NCI-H2107 (cell line): ENCODE data around the gene EIF2B5.

Experiments
- DNase-seq: peaks from one replicate; lab custom pipeline; 2025; lab: John Stamatoyannopoulos, UW

Gene EIF2B5

GRCh38 chr3:184174284-184174645 lies 39.1 kb downstream of the EIF2B5 start:
- DNase-seq = no peak

DNA sequence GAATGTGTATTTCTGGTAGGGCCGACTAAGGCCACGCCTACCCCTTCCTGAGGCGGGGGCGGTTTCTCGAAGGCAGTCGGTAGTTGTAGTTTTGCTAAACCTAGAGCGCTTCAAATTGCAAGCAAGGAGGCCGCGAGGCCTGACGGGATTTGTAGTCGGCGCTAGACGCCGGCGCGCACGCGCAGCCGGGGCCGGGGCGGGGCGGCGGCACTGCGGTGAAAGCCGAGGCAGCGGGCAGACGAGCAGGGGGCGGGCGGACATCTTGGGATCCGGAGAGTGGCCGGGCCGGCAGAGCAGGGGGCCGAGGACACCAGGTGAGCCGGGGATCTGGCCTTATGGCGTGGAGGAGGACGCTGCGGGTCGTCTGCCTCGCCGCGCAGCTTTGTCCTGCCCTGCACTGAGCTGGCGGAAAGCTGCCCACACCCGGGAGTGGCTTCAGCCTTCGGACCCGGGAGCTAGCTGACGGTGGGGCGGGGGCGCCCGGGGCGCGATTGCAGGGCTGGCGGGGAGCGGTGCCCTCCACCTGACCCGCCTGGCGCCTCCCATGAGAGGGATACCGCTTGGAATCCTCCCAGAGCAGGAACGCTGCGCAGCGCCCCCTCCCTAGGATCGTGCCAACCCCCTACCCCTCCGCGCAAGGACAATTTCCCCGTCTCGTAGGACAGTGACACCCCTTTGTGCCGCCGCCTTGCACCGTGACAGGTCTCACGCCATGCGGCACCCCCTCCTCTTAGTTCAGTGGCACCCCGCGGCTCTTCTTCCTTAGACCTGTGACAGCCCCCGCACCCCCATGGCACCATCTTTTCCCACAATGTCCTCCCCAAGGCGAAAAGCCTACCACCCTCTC lies 39.7 kb downstream of the EIF2B5 start, which contains the start of gene AP2M1:
TSS of gene AP2M1 (plus strand) at position 210 of the 847 bp plus-strand sequence. CDS start 2,139 bp downstream, outside the sequence.
- DNase-seq = peak; percentile 100

DNA sequence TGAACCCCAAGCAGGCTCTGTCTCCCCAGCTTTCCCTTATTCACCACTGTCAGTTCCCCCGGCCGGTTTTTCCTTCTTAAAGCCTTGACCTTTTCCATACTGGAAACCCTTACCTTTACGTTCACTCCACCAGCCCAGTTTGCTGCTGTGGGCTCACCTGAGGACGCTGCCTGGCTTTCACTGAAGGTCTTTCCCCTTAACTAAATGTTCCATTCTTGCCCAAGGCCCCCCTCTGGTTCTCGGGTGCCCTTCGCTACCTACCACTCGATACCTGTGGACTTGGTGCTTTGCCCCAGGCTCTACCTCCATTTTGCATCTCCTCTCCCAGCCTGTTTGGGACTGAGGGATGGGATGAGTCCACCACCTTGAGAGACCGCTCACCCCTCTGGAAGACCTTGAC lies 40.3 kb downstream of the EIF2B5 start:
- no peak for DNase-seq

DNA sequence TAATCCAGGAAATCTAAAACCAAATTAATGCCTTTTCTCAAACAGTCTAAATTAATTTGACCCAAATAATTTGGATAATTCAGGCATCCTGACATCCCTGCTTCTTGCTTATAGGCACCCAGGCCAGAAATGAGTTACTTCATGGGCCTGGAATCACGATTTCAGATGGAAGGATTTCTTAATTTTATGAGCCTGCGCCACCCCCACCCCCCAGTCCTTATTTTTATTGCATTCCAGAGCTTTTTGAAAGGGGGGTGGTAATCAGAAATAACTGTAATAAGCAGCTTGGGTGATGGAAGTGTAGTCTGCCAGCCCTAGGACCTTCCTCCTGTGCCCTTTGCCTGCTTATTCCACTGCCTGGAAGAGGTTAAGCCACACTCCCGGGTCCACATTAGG lies 40.8 kb downstream of the EIF2B5 start:
- DNase-seq = no peak

DNA sequence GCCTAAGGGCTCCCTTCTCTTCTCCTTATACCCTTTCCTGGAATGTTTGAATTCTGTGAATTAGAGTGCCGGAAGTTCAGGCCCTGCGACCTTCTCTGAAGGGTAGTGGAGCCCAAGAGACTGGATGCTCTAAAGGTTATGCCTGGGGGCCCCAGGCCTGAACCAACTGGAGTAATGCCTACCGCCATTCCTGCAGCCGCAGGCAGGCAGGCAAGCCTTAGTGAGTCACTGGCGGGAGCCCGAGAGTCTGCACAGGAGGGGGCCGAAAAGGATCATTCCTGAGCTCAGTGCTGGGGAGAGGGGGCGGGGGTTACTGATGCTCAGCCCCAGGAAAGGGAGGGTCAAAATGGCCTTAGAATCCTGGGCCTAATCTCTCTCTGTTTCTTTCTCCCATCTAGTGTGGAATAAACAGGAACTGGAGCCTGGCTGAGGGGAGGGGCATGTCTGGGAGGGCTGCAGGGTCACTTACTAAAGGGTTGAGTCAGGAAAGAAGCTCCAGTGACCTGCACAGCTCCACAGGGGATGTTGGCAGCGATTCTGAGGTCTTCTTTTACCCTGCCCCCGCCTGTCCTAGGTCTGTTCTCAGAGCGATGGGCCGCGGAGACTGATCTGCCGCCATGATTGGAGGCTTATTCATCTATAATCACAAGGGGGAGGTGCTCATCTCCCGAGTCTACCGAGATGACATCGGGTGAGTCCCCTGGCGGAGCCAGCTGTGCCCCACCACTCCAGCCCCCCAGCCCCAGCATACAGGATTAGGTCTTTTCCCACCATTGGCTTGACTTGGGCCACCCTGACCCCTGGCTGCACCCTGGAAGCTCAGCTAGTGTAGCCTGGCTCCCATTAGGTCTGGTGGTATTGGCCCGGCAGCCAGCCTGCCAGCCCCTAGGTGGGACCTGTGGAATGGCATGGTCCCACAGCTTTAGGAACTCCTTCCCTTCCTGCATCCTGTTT lies 41.5 kb downstream of the EIF2B5 start:
- no peak for DNase-seq

GRCh38 chr3:184177331-184177731 lies 42.2 kb downstream of the EIF2B5 start:
- no peak for DNase-seq

DNA sequence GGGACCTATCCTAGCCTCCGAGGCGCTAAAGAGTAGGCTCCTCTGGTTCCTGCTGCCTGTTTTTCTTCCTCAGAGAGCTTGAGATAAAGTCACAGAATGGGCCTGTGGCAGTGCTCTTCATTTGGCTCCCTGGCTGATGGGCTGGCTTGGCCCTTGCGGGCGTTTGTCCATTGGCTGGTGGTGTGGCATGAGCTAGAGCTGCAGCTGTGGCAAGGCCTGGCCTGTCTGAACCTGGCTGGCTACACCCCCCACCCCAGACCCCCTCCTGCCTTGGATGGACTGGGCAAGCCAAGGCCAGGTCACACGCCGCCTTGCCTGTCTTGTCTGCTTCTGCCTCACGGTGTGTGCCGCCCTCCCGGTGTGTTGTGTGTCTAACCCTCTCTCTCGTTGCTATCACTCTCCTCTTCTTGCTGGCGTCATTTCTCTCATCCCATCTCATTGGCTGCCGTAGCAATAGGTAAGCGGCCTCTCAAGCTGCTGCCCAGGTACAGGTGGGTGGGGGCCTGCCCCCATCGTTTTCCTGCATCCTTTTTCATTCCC lies 42.7 kb downstream of the EIF2B5 start:
- no peak for DNase-seq

DNA sequence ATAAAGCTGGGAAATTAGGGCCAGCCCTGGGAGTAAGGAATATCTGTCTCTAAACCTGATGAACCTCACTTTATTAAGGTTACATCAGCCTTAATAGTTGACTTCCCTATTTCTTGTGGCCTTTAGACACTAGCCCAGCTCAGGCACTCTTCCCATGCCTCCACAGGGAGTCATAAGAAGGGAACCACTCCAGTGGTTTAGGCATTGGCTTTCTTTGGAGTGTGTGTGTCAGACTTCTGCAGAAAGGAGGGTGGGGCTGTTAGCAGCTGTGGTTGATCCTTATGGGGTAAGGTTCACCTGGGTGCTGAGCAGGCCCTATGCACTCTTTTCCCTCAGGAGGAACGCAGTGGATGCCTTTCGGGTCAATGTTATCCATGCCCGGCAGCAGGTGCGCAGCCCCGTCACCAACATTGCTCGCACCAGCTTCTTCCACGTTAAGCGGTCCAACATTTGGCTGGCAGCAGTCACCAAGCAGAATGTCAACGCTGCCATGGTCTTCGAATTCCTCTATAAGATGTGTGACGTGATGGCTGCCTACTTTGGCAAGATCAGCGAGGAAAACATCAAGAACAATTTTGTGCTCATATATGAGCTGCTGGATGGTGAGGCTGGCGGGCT lies 43.5 kb downstream of the EIF2B5 start:
- DNase-seq = no peak

DNA sequence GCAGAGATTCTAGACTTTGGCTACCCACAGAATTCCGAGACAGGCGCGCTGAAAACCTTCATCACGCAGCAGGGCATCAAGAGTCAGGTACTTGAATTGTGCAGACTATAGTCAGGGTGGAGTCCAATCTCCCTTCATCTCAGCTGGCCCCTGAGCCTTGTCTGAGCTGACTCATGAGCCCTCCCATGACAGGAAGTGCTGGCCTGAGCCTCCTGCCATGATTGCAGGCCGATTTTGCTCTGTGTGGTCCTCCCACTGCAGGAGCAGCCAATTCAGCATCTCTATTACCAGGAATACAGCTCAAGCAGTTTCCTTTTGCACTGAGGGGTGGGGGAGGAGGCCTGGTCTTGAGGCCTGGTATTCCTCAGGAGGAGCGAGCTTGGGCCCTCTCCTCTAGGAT lies 45.0 kb downstream of the EIF2B5 start:
- DNase-seq = no peak

DNA sequence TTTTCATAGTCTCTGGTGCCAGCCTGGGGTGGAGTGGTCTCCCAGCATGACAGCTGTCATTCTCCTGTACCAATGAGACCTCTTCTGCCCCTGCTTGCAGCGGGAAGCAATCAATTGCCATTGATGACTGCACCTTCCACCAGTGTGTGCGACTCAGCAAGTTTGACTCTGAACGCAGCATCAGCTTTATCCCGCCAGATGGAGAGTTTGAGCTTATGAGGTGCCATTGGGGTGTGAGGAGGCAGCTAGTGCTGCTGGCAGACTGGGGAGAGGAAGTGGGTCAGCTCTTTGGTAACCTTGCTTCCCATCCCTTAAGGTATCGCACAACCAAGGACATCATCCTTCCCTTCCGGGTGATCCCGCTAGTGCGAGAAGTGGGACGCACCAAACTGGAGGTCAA lies 46.4 kb downstream of the EIF2B5 start:
- DNase-seq = no peak

GRCh38 chr3:184183679-184184078 lies 48.5 kb downstream of the EIF2B5 start:
- DNase-seq = no peak

DNA sequence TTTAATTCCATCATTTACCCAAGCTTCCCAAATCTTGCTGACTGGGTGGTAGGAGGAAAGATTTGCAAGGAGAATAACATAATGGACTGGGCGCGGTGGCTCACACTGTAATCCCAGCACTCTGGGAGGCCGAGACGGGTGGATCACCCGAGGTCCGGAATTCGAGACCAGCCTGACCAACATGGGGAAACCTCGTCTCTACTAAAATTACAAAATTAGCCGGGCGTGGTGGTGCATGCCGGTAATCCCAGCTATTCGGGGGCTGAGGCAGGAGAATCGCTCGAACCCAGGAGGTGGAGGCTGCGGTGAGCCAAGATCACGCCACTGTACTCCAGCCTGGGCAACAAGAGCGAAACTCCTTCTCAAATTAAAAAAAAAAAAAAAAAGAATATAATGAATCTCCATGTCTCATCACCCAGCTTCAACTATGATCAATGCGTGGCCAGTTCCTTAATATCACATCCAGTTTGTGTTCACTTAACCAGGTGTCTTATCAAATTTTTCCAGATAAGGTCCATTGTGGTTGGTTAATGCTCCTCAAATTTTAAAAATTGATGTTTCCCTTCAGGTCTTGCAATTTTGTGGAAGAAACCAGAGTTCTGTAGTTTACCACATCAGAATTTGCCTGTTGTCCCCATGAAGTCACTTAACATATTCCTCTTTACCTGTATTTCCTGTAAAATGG lies 49.5 kb downstream of the EIF2B5 start:
- no peak for DNase-seq

- peak; percentile 100 for DNase-seq
Measured at GRCh38 chr3:184185461-184186183, 50.5 kb downstream of the EIF2B5 start.

- DNase-seq = no peak
Measured at GRCh38 chr3:184186184-184186901, 51.2 kb downstream of the EIF2B5 start, which contains the start of gene ABCF3. TSS of gene ABCF3 (plus strand) at chr3:184186199. CDS start at chr3:184186208, 9 bp downstream.

DNA sequence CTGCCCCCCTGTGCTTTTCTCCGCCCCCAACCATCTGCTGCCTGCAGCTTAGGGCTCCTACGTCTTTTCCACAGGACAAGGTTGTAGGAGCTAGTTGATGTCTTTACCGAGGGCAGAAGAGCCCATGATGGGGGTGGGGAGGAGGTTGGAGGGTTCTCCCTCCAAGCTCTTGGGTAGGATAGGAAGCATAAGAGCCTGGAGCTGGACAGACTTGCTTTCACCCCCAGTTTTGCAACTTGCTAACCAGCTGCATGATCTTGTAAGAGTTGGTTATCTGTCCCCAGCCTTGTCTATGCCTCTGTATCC lies 51.7 kb downstream of the EIF2B5 start:
- DNase-seq = no peak

- DNase-seq = no peak
Measured at GRCh38 chr3:184188080-184188479, 52.9 kb downstream of the EIF2B5 start.

GRCh38 chr3:184189421-184189820 lies 54.3 kb downstream of the EIF2B5 start:
- DNase-seq = no peak

- DNase-seq = no peak
Measured at GRCh38 chr3:184192889-184193288, 57.7 kb downstream of the EIF2B5 start.

DNA sequence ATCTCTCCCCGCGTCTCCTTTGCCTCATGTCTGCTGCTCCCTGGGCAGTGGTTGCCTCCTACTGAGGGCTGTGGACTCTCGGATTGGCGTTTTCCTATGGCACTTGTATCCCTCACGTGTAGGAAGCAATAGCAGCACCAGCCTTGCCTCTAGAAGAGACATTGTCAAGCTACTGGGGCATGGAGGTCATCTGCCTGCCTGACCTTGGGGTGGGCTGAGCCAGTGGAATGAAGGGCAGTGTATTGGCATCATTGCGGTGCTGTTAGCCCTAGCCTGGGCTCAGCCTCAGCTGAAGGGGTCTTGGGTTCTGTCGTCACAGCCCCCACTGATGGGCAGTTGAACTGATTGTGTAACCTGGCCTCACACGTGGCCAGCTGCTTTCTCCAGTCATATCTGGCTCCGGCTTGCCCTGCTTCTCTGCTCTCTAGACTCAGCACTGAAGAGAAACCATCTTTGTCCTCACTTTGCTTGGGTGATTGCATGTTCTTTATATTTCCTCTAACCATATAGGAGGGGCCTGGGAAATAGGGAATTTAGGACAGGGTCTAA lies 58.9 kb downstream of the EIF2B5 start:
- no peak for DNase-seq
